SJCRH30 (cell line): ENCODE results near the gene TMEM270. TPM values are rescaled to one million over a fixed set of nuclear protein-coding genes. Genes with fewer than 3 reads are reported as not detected.
"Not testable (repeated sequence)": the region's sequence is repeated elsewhere in the genome, so short reads cannot be mapped to it uniquely, and the experiment has no call there.

Experiments used
- DNase-seq, 2 experiments: peaks; one replicate each; pipeline ENCODE4 v3.0.0-alpha.2; 2015 to 2020
- H3K27ac ChIP-seq: fragments of 250-450 bp; sonication (Bioruptor Pico); 2 replicates; pipeline ENCODE4 v1.5.1; 2020; ENCODE audit warnings: mild to moderate bottlenecking, moderate library complexity
- H3K27me3 ChIP-seq: fragments of 250-450 bp; sonication (Bioruptor Pico); 2 replicates; pipeline ENCODE4 v1.5.1; 2020; ENCODE audit warnings: mild to moderate bottlenecking, moderate library complexity
- H3K36me3 ChIP-seq: fragments of 250-450 bp; sonication (Bioruptor Pico); 2 replicates; pipeline ENCODE4 v1.5.1; 2020; ENCODE audit warnings: mild to moderate bottlenecking, moderate library complexity
- H3K4me1 ChIP-seq: fragments of 250-450 bp; sonication (Bioruptor Pico); 2 replicates; pipeline ENCODE4 v1.5.1; 2020; ENCODE audit warnings: mild to moderate bottlenecking, moderate library complexity
- H3K4me3 ChIP-seq: fragments of 250-450 bp; sonication (Bioruptor Pico); 2 replicates; pipeline ENCODE4 v1.5.1; 2020; ENCODE audit warnings: mild to moderate bottlenecking, moderate library complexity
- H3K9me3 ChIP-seq: fragments of 250-450 bp; sonication (Bioruptor Pico); replicated peaks from 2 replicates; pipeline ENCODE4 v1.5.1; 2020; ENCODE audit warnings: mild to moderate bottlenecking, moderate library complexity
- total RNA-seq: library from RNA; depleted of rRNA; stranded (reverse); fragments of >200 nt; shearing (Covaris generic); gene quantifications from 2 replicates; pipeline ENCODE4 v1.2.3, GENCODE V29; 2014

Gene TMEM270
- total RNA-seq, 1 experiment from 2014 or later, result not detected

GRCh38 chr7:73840715-73841379, 20.1 kb upstream of the TMEM270 start:
- DNase-seq, result no peak
- Histone ChIP-seq H3K36me3 (no peaks in the 10 kb centered on the region), H3K9me3 (no peaks in the 10 kb centered on the region), H3K27ac (no peak overlapping the region), H3K4me3 (no peak overlapping the region), H3K4me1 (no peaks in the 10 kb centered on the region; the same call in 1 of the 2 replicates), H3K27me3 (no peaks in the 10 kb centered on the region)

GRCh38 chr7:73841689-73842066, 19.3 kb upstream of the TMEM270 start:
- H3K4me3 ChIP-seq, result peak overlapping the region; percentile 59; the same call in 1 of the 2 replicates
- no peaks in the 10 kb centered on the region for H3K36me3 ChIP-seq
- no peak for DNase-seq
- H3K27ac ChIP-seq, result no peak overlapping the region; the same call in 1 of the 2 replicates
- H3K9me3 ChIP-seq, result no peaks in the 10 kb centered on the region
- no peaks in the 10 kb centered on the region for H3K27me3 ChIP-seq
- H3K4me1 ChIP-seq, result no peaks in the 10 kb centered on the region; the same call in 1 of the 2 replicates

GRCh38 chr7:73842067-73842976, 18.6 kb upstream of the TMEM270 start, which contains the start of gene METTL27:
TSS of gene METTL27 (minus strand) at chr7:73842516. CDS start at chr7:73842140, 376 bp downstream.
- H3K27me3 ChIP-seq, result no peaks in the 10 kb centered on the region
- H3K4me3 ChIP-seq, result peak within 1 kb of the TSS; percentile 59
- DNase-seq, result peak; percentile 92 to 95
- H3K9me3 ChIP-seq, result no peaks in the 10 kb centered on the region
- H3K27ac ChIP-seq, result no peak within 1 kb of the TSS; the same call in 1 of the 2 replicates
- no peaks in the 10 kb centered on the region; the same call in 1 of the 2 replicates for H3K4me1 ChIP-seq
- H3K36me3 ChIP-seq, result no peaks in the 10 kb centered on the region

- H3K4me3 ChIP-seq, result no peak overlapping the region
- DNase-seq, result no peak
- H3K36me3 ChIP-seq, result no peaks in the 10 kb centered on the region
- H3K4me1 ChIP-seq, result no peaks in the 10 kb centered on the region; the same call in 1 of the 2 replicates
- no peaks in the 10 kb centered on the region for H3K27me3 ChIP-seq
- 0 out of 2 replicates have a peak, but pooled peaks cover 6% of the 10 kb centered on the region for H3K9me3 ChIP-seq
- H3K27ac ChIP-seq, result no peak overlapping the region
Observed at GRCh38 chr7:73844131-73844547, 16.8 kb upstream of the TMEM270 start.

- Histone ChIP-seq H3K27ac (no peak overlapping the region), H3K4me3 (no peak overlapping the region), H3K27me3 (no peaks in the 10 kb centered on the region), H3K4me1 (no peaks in the 10 kb centered on the region; the same call in 1 of the 2 replicates), H3K36me3 (no peaks in the 10 kb centered on the region), H3K9me3 (0 out of 2 replicates have a peak, but pooled peaks cover 6% of the 10 kb centered on the region)
- DNase-seq, result no peak
Observed at GRCh38 chr7:73844848-73845460, 16.0 kb upstream of the TMEM270 start.

- DNase-seq, H3K4me1 ChIP-seq, H3K4me3 ChIP-seq, H3K9me3 ChIP-seq, H3K27me3 ChIP-seq, H3K36me3 ChIP-seq, H3K27ac ChIP-seq: not testable (repeated sequence)
Observed at GRCh38 chr7:73845701-73846195, 15.2 kb upstream of the TMEM270 start.

GRCh38 chr7:73847941-73848723, 12.8 kb upstream of the TMEM270 start:
- no peak for DNase-seq
- H3K4me1 ChIP-seq, result peaks cover 14% of the 10 kb centered on the region
- H3K27me3 ChIP-seq, result no peaks in the 10 kb centered on the region
- no peaks in the 10 kb centered on the region for H3K36me3 ChIP-seq
- no peak overlapping the region for H3K27ac ChIP-seq
- H3K9me3 ChIP-seq, result 0 out of 2 replicates have a peak, but pooled peaks cover 6% of the 10 kb centered on the region
- H3K4me3 ChIP-seq, result no peak overlapping the region

- peak overlapping the region; percentile 49 for H3K27ac ChIP-seq
- H3K27me3 ChIP-seq, result peaks cover 11% of the 10 kb centered on the region; the same call in 1 of the 2 replicates
- DNase-seq, result peak in 1 of 2 experiments; percentile 50
- H3K4me1 ChIP-seq, result peaks cover 14% of the 10 kb centered on the region
- 0 out of 2 replicates have a peak, but pooled peaks cover 6% of the 10 kb centered on the region for H3K9me3 ChIP-seq
- no peaks in the 10 kb centered on the region for H3K36me3 ChIP-seq
- H3K4me3 ChIP-seq, result no peak overlapping the region
Observed at GRCh38 chr7:73850781-73851207, 10.2 kb upstream of the TMEM270 start.

- no peaks in the 10 kb centered on the region for H3K36me3 ChIP-seq
- 0 out of 2 replicates have a peak, but pooled peaks cover 6% of the 10 kb centered on the region for H3K9me3 ChIP-seq
- H3K4me3 ChIP-seq, result no peak overlapping the region
- peak overlapping the region; percentile 49 for H3K27ac ChIP-seq
- H3K4me1 ChIP-seq, result peaks cover 14% of the 10 kb centered on the region
- peak; percentile 49 to 83 for DNase-seq
- H3K27me3 ChIP-seq, result peaks cover 11% of the 10 kb centered on the region; the same call in 1 of the 2 replicates
Observed at GRCh38 chr7:73851410-73852338, 9.3 kb upstream of the TMEM270 start.

GRCh38 chr7:73852500-73852899, 8.5 kb upstream of the TMEM270 start:
- no peak overlapping the region for H3K27ac ChIP-seq
- H3K9me3 ChIP-seq, result 0 out of 2 replicates have a peak, but pooled peaks cover 6% of the 10 kb centered on the region
- peaks cover 14% of the 10 kb centered on the region for H3K4me1 ChIP-seq
- H3K36me3 ChIP-seq, result no peaks in the 10 kb centered on the region
- DNase-seq, result no peak
- H3K27me3 ChIP-seq, result peaks cover 11% of the 10 kb centered on the region; the same call in 1 of the 2 replicates
- no peak overlapping the region for H3K4me3 ChIP-seq

GRCh38 chr7:73856941-73857340, 4.0 kb upstream of the TMEM270 start:
- no peaks in the 10 kb centered on the region for H3K4me1 ChIP-seq
- H3K36me3 ChIP-seq, result no peaks in the 10 kb centered on the region
- H3K27me3 ChIP-seq, result peaks cover 11% of the 10 kb centered on the region; the same call in 1 of the 2 replicates
- no peak overlapping the region for H3K27ac ChIP-seq
- H3K9me3 ChIP-seq, result no peaks in the 10 kb centered on the region
- no peak overlapping the region for H3K4me3 ChIP-seq
- DNase-seq, result no peak

- DNase-seq, result no peak
- H3K27me3 ChIP-seq, result peaks cover 11% of the 10 kb centered on the region; the same call in 1 of the 2 replicates
- no peak overlapping the region for H3K4me3 ChIP-seq
- no peaks in the 10 kb centered on the region for H3K4me1 ChIP-seq
- H3K9me3 ChIP-seq, result no peaks in the 10 kb centered on the region
- H3K27ac ChIP-seq, result no peak overlapping the region
- H3K36me3 ChIP-seq, result no peaks in the 10 kb centered on the region
Observed at GRCh38 chr7:73858807-73859206, 2.2 kb upstream of the TMEM270 start.

GRCh38 chr7:73861305-73861704, 346 bp downstream of the TMEM270 start:
- Histone ChIP-seq H3K27me3 (no peaks in the 10 kb centered on the region), H3K4me3 (no peak overlapping the region), H3K36me3 (no peaks in the 10 kb centered on the region), H3K27ac (no peak overlapping the region), H3K4me1 (no peaks in the 10 kb centered on the region), H3K9me3 (no peaks in the 10 kb centered on the region)
- no peak for DNase-seq
